OCI-LY1 (cell line): ENCODE measurements around the gene SOST.

Experiments used
- CTCF ChIP-seq: fragments of 200-600 bp; sonication (generic), shearing (Covaris generic); IDR thresholded peaks from 2 replicates; pipeline ENCODE4 v1.5.1; 2017; ENCODE audit warnings: mild to moderate bottlenecking, antibody characterized with exemption, low read length, moderate library complexity, mixed read lengths
- EZH2 ChIP-seq: fragments of 200-600 bp; sonication (generic), shearing (Covaris generic); IDR thresholded peaks from 2 replicates; pipeline ENCODE4 v1.8.0; 2017; ENCODE audit warnings: borderline replicate concordance, mixed run types, mild to moderate bottlenecking, antibody characterized with exemption, low read length, moderate library complexity, mixed read lengths

DNA sequence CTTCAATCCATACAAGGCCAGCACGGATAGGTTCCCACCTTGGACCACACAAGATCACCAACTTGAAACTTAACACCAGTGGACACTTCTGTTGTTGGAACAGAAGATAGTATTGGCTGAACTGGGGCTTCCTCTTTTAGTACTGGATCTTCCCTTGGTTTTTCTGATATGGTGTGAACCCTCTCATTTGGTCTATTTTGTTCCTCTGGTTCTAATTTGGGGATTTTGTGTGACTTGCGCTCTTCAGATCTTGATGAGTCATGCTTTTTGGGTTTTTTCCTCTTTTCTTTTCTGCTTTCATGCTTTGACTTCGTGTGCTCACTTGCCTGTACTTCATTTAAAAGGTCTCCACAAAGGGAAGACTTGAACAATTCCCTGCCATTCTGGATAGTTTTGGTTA, 39.0 kb downstream of the SOST start:
- TF ChIP-seq CTCF (no peak), EZH2 (no peak)
